Measurements from ENCODE around the gene CALU. TPM values are rescaled to one million over a fixed set of nuclear protein-coding genes. Genes with fewer than 3 reads are reported as not detected.

Gene CALU
- total and polyA plus RNA-seq, 8 donors = 10.1 to 270 (median 47.7) TPM

- peak overlapping the region in 4 of 5 donors; percentile 12 to 52 (median 28) for H3K27ac ChIP-seq
- H3K4me3 ChIP-seq = no peak overlapping the region
- DNase-seq = no peak
- TF ChIP-seq, protein P1, sequence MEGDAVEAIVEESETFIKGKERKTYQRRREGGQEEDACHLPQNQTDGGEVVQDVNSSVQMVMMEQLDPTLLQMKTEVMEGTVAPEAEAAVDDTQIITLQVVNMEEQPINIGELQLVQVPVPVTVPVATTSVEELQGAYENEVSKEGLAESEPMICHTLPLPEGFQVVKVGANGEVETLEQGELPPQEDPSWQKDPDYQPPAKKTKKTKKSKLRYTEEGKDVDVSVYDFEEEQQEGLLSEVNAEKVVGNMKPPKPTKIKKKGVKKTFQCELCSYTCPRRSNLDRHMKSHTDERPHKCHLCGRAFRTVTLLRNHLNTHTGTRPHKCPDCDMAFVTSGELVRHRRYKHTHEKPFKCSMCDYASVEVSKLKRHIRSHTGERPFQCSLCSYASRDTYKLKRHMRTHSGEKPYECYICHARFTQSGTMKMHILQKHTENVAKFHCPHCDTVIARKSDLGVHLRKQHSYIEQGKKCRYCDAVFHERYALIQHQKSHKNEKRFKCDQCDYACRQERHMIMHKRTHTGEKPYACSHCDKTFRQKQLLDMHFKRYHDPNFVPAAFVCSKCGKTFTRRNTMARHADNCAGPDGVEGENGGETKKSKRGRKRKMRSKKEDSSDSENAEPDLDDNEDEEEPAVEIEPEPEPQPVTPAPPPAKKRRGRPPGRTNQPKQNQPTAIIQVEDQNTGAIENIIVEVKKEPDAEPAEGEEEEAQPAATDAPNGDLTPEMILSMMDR (IDR thresholded peaks at IDR 0.05) = no peak
- TF ChIP-seq POLR2A (IDR thresholded peaks at IDR 0.05) (no peak), POLR2AphosphoS5 (IDR thresholded peaks at IDR 0.05) (no peak), EP300 (IDR thresholded peaks at IDR 0.05) (no peak)
- 59 to 82% (median 71%) methylated on average over 6 of the region's 6 CpGs for WGBS, 5 donors
- H3K4me1 ChIP-seq = peaks cover 0 to 32% (median 22%) of the 10 kb centered on the region in 4 donors
- H3K9me3 ChIP-seq = no peaks in the 10 kb centered on the region
- peaks cover 10 to 96% (median 93%) of the 10 kb centered on the region in 4 donors for H3K36me3 ChIP-seq
- intact Hi-C loops (cut with DNase I; ENCODE audit: low total_unique reads) = no loop called here
- no peaks in the 10 kb centered on the region for H3K27me3 ChIP-seq
These were observed 28.4 kb downstream of the CALU start for GRCh38 chr7:128767475-128768110.

DNA sequence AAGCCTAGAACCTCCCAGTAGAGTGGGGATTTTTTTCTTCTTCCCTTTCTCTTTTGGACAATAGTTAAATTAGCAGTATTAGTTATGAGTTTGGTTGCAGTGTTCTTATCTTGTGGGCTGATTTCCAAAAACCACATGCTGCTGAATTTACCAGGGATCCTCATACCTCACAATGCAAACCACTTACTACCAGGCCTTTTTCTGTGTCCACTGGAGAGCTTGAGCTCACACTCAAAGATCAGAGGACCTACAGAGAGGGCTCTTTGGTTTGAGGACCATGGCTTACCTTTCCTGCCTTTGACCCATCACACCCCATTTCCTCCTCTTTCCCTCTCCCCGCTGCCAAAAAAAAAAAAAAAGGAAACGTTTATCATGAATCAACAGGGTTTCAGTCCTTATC lies 31.1 kb downstream of the CALU start:
- DNase-seq = peak in 1 of 2 donors; percentile 20
- no peak overlapping the region for H3K4me3 ChIP-seq
- peaks cover 10 to 86% (median 83%) of the 10 kb centered on the region in 4 donors for H3K36me3 ChIP-seq
- H3K9me3 ChIP-seq = no peaks in the 10 kb centered on the region
- peak overlapping the region; percentile 1 to 72 (median 7) for H3K27ac ChIP-seq
- intact Hi-C loops (cut with DNase I; ENCODE audit: low total_unique reads) = no loop called here
- H3K4me1 ChIP-seq = peaks cover 0 to 32% (median 16%) of the 10 kb centered on the region in 4 donors
- no peaks in the 10 kb centered on the region for H3K27me3 ChIP-seq
- WGBS, 5 donors = 13 to 42% (median 19%) methylated on average over 1 to 2 of the region's 2 CpGs
- TF ChIP-seq POLR2A (IDR thresholded peaks at IDR 0.05) = no peak
- TF ChIP-seq, protein P1 (IDR thresholded peaks at IDR 0.05) = no peak
- TF ChIP-seq POLR2AphosphoS5 (IDR thresholded peaks at IDR 0.05) = peak in 1 of 3 donors; percentile 8

GRCh38 chr7:128773604-128774003 lies 34.4 kb downstream of the CALU start:
- Histone ChIP-seq H3K9me3 (peaks cover 0 to 10% (median 1%) of the 10 kb centered on the region in 4 donors), H3K36me3 (peaks cover 10 to 55% (median 53%) of the 10 kb centered on the region in 4 donors), H3K4me3 (no peak overlapping the region), H3K27ac (no peak overlapping the region), H3K4me1 (peaks cover 0 to 25% (median 14%) of the 10 kb centered on the region in 4 donors), H3K27me3 (no peaks in the 10 kb centered on the region)
- intact Hi-C loops (cut with DNase I; ENCODE audit: low total_unique reads) = no loop called here
- TF ChIP-seq POLR2A (IDR thresholded peaks at IDR 0.05) = no peak
- TF ChIP-seq EP300 (IDR thresholded peaks at IDR 0.05) = no peak
- no peak for TF ChIP-seq POLR2AphosphoS5 (IDR thresholded peaks at IDR 0.05)
- TF ChIP-seq, protein P1 (IDR thresholded peaks at IDR 0.05) = no peak
- DNase-seq = no peak
- 95 to 99% (median 98%) methylated on average over 12 of the region's 12 CpGs for WGBS, 5 donors

DNA sequence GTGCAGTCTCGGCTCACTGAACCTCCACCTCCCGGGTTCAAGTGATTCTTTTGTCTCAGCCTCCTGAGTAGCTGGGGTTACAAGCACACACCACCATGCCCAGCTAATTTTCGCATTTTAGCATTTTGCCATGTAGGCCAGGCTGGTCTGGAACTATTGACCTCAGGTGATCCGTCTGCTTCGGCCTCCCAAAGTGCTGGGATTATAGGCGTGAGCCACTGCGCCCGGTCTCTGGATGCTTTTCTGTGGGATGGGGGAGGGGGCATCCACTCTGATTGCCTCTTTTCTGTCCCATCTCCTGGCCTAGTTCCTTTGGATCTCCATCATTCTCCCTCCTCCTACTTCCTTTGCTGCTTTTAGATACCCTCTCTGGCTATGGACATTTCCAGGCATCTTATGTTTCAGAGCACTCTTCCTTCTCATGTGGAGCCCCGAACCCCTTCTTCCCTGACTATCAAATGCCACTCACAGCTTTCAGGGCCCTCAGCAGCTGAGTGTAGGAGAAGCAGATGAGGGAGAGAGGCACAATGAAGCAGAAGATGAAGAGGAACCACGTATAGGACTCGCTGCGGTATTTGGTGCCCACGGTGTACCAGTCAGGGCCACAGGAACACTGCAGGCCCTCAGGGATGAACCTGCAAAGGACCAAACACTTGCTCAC lies 35.0 kb downstream of the CALU start:
- no peak for TF ChIP-seq POLR2AphosphoS5 (IDR thresholded peaks at IDR 0.05)
- TF ChIP-seq, protein P1 (IDR thresholded peaks at IDR 0.05) = no peak
- no peak for TF ChIP-seq POLR2A (IDR thresholded peaks at IDR 0.05)
- peaks cover 0 to 25% (median 14%) of the 10 kb centered on the region in 4 donors for H3K4me1 ChIP-seq
- H3K9me3 ChIP-seq = peaks cover 0 to 12% (median 3%) of the 10 kb centered on the region in 4 donors
- H3K4me3 ChIP-seq = no peak overlapping the region
- intact Hi-C loops (cut with DNase I; ENCODE audit: low total_unique reads) = no loop called here
- WGBS, 5 donors = 93 to 97% (median 95%) methylated on average over 13 of the region's 13 CpGs
- no peaks in the 10 kb centered on the region for H3K27me3 ChIP-seq
- no peak overlapping the region for H3K27ac ChIP-seq
- no peak for DNase-seq
- peaks cover 8 to 49% (median 48%) of the 10 kb centered on the region in 4 donors for H3K36me3 ChIP-seq

Measured in stomach (tissue), 9 donors.